GM19238 (cell line): ENCODE results near the gene THSD7B.
"Not testable (repeated sequence)": the region's sequence is repeated elsewhere in the genome, so short reads cannot be mapped to it uniquely, and the experiment has no call there.

ENCODE experiments used
- DNase-seq: peaks from one replicate; pipeline ENCODE4 v3.0.0; 2011; ENCODE audit warnings: low spot score; ENCODE audit not compliant: insufficient read length

Gene THSD7B

DNA sequence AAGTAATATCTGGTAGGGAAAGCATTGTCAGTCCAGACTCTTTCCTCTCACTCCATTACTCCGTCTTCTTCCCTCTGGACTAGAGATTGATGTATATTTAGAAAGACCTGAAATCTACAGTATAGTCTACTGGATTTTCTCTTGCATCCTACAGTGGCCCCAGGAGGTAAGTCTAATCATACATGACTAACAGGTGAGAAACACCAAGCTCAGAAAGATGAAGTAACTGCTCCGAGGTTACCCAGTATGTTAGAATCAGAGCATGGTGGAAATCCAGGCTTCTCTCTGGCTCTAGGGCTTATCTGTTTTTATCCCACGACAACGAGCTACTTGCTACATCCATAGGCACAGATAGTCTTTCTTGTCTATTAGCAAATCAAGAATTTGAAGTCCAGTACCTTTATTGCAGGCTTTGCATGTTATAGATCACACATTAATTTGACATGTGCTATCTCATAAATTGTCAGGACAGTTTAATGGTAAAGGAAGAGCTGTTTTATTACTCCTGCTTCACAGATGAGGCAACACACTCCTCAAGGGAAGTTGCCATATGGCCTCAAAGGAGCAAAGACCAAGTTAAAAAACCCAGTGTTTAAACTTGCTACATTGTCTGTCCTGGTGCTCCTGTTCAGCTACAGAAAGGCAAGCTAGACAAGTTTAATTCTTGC lies 484.3 kb downstream of the THSD7B start:
- no peak for DNase-seq

GRCh38 chr2:137250401-137250800 lies 485.1 kb downstream of the THSD7B start:
- DNase-seq, result no peak

- no peak for DNase-seq
Measured at GRCh38 chr2:137251045-137251444, 485.7 kb downstream of the THSD7B start.

DNA sequence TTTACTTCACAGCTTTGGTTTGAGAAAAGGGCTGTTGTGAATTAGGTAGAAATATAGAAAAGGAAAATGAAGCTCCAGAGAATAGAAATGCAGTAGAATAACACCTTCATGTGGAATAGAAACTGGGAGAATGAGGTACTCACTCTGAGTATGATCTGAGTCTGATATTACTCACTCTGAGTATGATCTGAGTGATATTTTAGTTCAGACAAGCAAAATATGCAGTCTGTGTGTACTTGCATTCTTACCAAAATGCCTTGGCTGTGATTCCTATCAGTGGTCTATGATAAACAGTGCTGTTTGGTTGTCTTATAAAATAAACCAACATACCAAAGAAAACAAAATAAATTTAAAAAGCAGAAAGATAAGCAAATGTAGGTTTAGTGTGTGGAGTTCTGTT lies 487.6 kb downstream of the THSD7B start:
- no peak for DNase-seq

DNA sequence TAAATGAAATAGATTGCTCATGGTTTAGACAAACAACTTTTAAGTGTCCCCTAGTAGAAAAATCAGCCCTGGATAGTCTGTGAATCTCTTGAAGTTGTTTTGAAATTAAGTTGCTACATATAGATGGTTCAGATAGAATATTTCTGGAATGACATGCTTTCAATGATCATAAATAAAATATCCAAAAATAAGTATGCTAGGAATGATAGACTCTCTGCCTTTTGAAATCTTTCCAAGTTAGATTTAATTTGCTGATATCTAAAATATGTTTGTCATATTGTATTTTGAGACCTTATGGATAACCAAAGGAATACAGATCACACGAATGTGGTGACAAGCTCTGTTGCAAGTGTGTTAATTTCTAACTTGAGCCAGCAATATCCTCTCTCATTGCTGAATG lies 488.7 kb downstream of the THSD7B start:
- DNase-seq, result no peak

GRCh38 chr2:137255345-137255744 lies 490.0 kb downstream of the THSD7B start:
- no peak for DNase-seq

DNA sequence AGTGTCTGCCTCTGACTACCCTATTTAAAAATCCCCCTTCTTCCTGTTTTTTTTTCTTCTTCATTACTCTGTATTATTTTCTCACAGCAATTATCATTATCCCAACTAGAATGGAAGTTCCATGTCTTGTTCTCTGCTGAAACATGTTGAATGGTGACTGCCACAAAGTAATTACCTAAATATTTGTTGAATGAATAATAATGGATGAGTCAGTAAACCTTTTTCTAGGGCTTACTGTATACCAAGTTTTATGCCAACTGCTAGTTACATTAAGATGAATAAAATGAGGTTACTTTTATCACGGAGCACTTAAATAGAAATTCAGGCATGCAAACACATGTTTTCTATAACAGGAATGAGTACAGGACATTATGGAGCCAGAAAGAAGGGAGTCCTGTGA lies 490.6 kb downstream of the THSD7B start:
- DNase-seq, result no peak

- DNase-seq, result no peak
Measured at GRCh38 chr2:137261881-137262585, 496.7 kb downstream of the THSD7B start.

DNA sequence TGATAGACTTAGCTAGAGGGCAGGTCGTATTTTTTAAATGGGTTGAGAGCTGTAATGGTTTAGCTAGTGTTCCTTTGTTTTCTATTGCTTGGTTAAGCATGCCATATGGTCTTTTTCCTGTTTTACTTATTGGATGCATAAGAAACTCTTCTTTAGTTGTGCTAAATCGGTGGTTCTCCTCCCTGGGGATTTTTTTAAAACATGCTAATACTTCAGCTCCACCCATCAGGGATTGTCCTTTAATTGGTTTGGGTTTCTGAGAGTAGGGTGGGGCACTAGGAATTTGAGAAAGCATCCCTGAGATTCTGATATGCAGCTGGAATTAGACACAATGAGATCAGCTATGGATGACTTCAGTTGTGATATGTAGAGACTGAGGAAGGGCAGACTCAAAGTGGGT lies 497.2 kb downstream of the THSD7B start:
- no peak for DNase-seq

GRCh38 chr2:137287913-137288639 lies 522.7 kb downstream of the THSD7B start:
- DNase-seq, result no peak

DNA sequence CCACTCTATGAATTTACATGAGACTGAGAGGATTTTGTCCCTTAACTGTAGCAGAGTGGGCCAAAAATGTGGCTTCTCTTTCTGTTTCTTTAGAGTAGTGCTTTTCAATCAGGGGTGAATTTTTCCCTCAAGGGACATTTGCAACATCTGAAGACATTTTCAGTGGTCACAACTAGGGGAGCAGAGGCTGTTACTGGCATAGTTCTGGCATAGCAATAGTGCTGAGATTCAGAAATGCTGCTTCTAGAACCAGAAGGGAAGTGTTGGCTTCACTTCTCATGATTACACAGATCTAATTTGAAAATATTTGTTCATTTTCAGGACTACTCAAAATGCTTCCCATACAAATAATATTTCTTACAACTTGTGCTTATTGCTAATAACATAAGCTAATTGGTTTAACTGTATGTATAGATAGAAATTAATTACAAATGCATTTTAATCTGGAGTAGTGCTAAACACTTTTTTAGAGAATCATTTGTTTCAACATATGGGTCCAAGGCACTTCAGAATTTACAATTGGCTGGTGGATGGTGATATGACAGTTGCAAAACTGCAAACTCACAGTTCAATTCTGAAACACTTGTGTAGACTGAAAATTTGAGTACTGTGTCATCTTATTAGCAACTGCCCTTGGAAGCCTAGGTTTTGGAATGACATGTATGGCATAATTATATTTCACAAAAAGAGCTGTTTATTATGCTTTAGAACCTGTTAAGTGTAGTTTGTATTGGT lies 526.7 kb downstream of the THSD7B start:
- DNase-seq, result no peak

DNA sequence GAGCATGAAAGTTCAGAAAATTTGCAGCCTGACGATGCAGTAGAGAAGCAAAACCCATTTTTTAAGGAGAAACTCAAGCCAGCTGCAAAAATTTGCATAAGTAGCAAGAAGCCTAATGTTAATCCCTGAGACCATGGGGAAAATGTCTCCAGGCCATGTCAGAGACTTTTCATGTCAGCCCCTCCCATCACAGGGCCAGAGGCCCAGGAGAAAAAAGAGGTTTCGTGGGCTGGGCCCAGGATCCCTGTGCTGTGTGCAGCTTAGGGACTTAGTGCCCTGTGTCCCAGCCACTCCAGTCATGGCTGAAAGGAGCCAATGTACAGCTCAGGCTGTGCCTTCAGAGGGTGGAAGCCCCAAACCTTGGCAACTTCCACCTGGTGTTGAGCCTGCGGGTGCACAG lies 533.0 kb downstream of the THSD7B start:
- no peak for DNase-seq

GRCh38 chr2:137300987-137301386 lies 535.6 kb downstream of the THSD7B start:
- DNase-seq, result no peak

DNA sequence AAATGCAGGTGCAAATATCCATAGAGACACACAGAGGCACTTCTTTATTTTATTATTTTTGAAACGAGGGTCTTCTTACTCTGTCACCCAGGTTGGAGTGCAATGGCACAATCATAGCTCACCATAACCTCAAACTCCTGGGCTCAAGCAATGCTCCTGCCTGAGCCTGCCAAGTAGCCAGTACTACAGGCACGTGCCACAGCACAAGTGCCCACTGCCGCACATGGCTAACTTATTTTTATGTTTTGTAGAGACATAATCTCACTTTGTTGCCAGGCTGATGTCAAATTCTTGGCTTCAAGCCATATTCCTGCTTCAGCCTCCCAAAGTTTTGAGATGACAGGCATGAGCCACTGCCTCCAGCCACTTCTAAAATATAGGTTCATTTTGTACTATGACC lies 537.6 kb downstream of the THSD7B start:
- no peak for DNase-seq

DNA sequence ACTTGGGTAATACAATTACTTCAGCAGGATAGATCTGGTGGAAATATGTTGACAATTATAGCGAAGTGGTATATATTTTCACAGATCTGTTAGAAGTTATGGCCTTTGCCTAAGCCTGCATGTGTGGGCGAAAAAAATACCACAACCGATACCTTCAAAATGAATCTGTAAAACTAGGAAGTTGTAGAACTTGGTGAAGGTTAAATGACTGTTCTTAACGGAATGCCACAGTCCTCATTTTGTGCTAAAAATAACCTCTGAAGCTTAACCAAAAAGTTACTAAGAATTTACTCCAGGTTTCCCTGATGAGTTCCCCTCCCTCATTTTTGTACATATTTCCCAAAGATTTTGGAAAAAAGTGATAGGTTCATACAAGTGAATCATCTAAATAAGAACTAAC lies 550.7 kb downstream of the THSD7B start:
- DNase-seq, result no peak

DNA sequence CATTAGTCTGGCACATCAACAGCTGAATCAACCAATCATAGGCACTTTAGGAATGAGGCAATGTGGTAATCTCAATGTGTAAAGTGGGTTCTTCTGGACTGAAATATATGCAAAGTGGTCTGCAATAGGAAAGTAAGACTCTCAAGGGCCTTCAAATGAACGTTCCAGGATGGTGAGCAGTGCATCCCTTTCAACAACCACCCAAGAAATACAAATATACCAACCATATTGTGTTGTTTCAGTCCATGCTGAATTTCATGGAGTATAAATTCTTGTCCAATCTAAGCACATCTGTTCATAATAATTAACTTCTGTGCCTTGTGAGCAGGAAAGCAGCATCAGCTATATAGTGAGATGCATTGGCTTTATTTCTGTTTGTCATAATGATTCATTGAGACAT lies 556.2 kb downstream of the THSD7B start:
- no peak for DNase-seq

- DNase-seq, result not testable (repeated sequence)
Measured at GRCh38 chr2:137331562-137331961, 566.2 kb downstream of the THSD7B start.

GRCh38 chr2:137333386-137334165 lies 568.2 kb downstream of the THSD7B start:
- DNase-seq, result no peak

GRCh38 chr2:137336067-137336466 lies 570.7 kb downstream of the THSD7B start:
- DNase-seq, result no peak

DNA sequence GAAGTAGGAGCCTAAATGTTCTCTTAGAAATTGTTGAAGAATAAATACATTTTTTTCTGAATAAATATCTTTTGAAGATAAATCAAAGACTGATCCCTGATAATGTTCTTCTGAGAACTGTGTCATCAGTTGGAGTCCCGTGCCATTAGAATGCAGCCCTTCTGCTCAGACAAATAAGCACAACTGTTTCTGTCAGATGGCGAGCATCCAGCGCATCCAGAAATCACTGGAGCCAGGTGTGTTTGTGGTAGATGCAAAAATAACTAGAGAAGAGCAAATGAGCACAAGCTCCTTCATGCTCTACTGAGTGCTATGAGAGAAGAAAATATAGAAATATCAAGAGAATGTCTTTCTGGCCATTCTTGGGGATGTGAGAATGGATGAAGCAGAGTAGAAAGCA lies 573.7 kb downstream of the THSD7B start:
- no peak for DNase-seq

DNA sequence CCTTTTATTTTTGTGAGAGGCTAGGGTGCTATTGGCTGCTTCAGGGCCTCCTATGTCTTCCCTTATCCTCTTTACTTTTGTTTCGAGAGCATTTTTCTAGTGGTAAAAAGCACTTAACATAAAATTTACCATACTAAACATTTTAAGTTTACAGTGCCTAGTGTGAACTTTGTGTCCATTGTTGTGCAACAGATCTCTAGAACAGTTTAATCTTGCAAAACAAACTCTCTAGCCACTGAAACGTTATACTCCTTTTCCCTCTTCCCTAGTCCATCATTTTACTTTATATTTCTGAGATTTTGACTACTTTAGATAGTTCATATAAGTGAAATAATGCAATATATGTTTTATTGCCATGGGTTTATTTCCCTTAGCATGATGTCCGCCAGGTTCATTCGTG lies 580.6 kb downstream of the THSD7B start:
- DNase-seq, result no peak
